GM21360 (cell line): ENCODE measurements around the gene ZNF28.
"Not testable (repeated sequence)": the region's sequence is repeated elsewhere in the genome, so short reads cannot be mapped to it uniquely, and the experiment has no call there.

Experiments
- ATAC-seq: cut with Tn5 transposase; IDR thresholded peaks from one replicate; pipeline ENCODE4 v1.9.1; 2021; ENCODE audit warnings: mild to moderate bottlenecking, moderate library complexity; ENCODE audit not compliant: unreplicated experiment

The ZNF28 gene

GRCh38 chr19:52782864-52783263, 38.6 kb downstream of the ZNF28 start:
- not testable (repeated sequence) for ATAC-seq

- ATAC-seq: no peak
Measured at GRCh38 chr19:52778811-52779210, 42.6 kb downstream of the ZNF28 start.

GRCh38 chr19:52756447-52756846, 65.0 kb downstream of the ZNF28 start:
- ATAC-seq: not testable (repeated sequence)

GRCh38 chr19:52749780-52750179, 71.7 kb downstream of the ZNF28 start:
- no peak for ATAC-seq

GRCh38 chr19:52748336-52748950, 73.0 kb downstream of the ZNF28 start:
- no peak for ATAC-seq
